Skeletal muscle tissue (tissue), 4 donors: Measurements from ENCODE around the gene SLC18B1. TPM values are rescaled to one million over a fixed set of nuclear protein-coding genes. Genes with fewer than 3 reads are reported as not detected.
"Not testable (repeated sequence)": the region's sequence is repeated elsewhere in the genome, so short reads cannot be mapped to it uniquely, and the experiment has no call there.

ENCODE experiments used
- H3K27ac ChIP-seq: one replicate; pipeline ENCODE4 v1.7.0; 2013; ENCODE audit warnings: mild to moderate bottlenecking, low read depth, low read length, inconsistent platforms
- H3K27me3 ChIP-seq, 3 donors: one replicate each; pipeline ENCODE4 v1.7.0; 2013; ENCODE audit warnings: low read length in 3 of 3; ENCODE audit not compliant: control insufficient read depth in 3 of 3, insufficient read depth in 3 of 3
- H3K36me3 ChIP-seq, 3 donors: one replicate each; pipeline ENCODE4 v1.7.0; 2013; ENCODE audit warnings: low read length in 3 of 3; ENCODE audit not compliant: control insufficient read depth in 3 of 3, insufficient read depth in 3 of 3
- H3K4me1 ChIP-seq, 3 donors: one replicate each; pipeline ENCODE4 v1.7.0; 2013; ENCODE audit warnings: low read length in 3 of 3, mild to moderate bottlenecking in 3 of 3; ENCODE audit not compliant: control insufficient read depth in 3 of 3, insufficient read depth in 3 of 3
- H3K4me3 ChIP-seq, 3 donors: one replicate each; pipeline ENCODE4 v1.7.0; 2013; ENCODE audit warnings: low read length in 3 of 3
- H3K9ac ChIP-seq, 3 donors: one replicate each; pipeline ENCODE4 v1.7.0; 2013; ENCODE audit warnings: low read length in 3 of 3, mild to moderate bottlenecking in 3 of 3, moderate library complexity in 2 of 3, low read depth in 1 of 3
- H3K9me3 ChIP-seq, 3 donors: one replicate each; pipeline ENCODE4 v1.7.0; 2013; ENCODE audit warnings: low read length in 3 of 3; ENCODE audit not compliant: control insufficient read depth in 3 of 3
- total RNA-seq: library from RNA; depleted of rRNA; stranded (reverse); fragments of >200 nt; gene quantifications from one replicate; pipeline ENCODE4 v1.2.3, GENCODE V29; 2014
- donor health status: Osteomylitis.

Gene SLC18B1
- total RNA-seq, 1 donor from 2014 or later = 12.0 TPM

GRCh38 chr6:132800656-132801055 lies 2.2 kb upstream of the SLC18B1 start:
- Histone ChIP-seq H3K4me3 (no peak overlapping the region), H3K4me1 (peaks cover 0 to 5% (median 4%) of the 10 kb centered on the region in 3 donors), H3K9me3 (peaks cover 0 to 3% (median 3%) of the 10 kb centered on the region in 3 donors), H3K36me3 (peaks cover 0 to 1% (median 0%) of the 10 kb centered on the region in 3 donors), H3K9ac (no peak overlapping the region), H3K27me3 (no peaks in the 10 kb centered on the region), H3K27ac (no peak overlapping the region)

GRCh38 chr6:132798869-132799538 lies 567 bp upstream of the SLC18B1 start:
- peak overlapping the region; percentile 69 to 76 (median 75) for H3K9ac ChIP-seq
- peaks cover 0 to 7% (median 4%) of the 10 kb centered on the region in 3 donors for H3K36me3 ChIP-seq
- H3K27ac ChIP-seq = peak overlapping the region; percentile 66
- H3K27me3 ChIP-seq = no peaks in the 10 kb centered on the region
- peaks cover 0 to 5% (median 4%) of the 10 kb centered on the region in 3 donors for H3K4me1 ChIP-seq
- H3K9me3 ChIP-seq = peaks cover 0 to 3% (median 3%) of the 10 kb centered on the region in 3 donors
- peak overlapping the region; percentile 80 to 83 (median 81) for H3K4me3 ChIP-seq

GRCh38 chr6:132795461-132795860 lies 3.0 kb downstream of the SLC18B1 start:
- H3K36me3 ChIP-seq = peaks cover 0 to 12% (median 10%) of the 10 kb centered on the region in 3 donors
- H3K9me3 ChIP-seq = no peaks in the 10 kb centered on the region
- peaks cover 0 to 5% (median 4%) of the 10 kb centered on the region in 3 donors for H3K4me1 ChIP-seq
- no peak overlapping the region for H3K4me3 ChIP-seq
- no peaks in the 10 kb centered on the region for H3K27me3 ChIP-seq
- no peak overlapping the region for H3K9ac ChIP-seq
- H3K27ac ChIP-seq = no peak overlapping the region

GRCh38 chr6:132792510-132792909 lies 5.9 kb downstream of the SLC18B1 start:
- H3K9me3 ChIP-seq = no peaks in the 10 kb centered on the region
- no peak overlapping the region for H3K9ac ChIP-seq
- H3K27me3 ChIP-seq = no peaks in the 10 kb centered on the region
- no peak overlapping the region for H3K27ac ChIP-seq
- no peaks in the 10 kb centered on the region for H3K4me1 ChIP-seq
- H3K4me3 ChIP-seq = no peak overlapping the region
- H3K36me3 ChIP-seq = peaks cover 0 to 14% (median 10%) of the 10 kb centered on the region in 3 donors

- Histone ChIP-seq H3K27ac (no peak overlapping the region), H3K4me3 (no peak overlapping the region), H3K9me3 (no peaks in the 10 kb centered on the region), H3K36me3 (peaks cover 4 to 20% (median 9%) of the 10 kb centered on the region in 3 donors), H3K9ac (no peak overlapping the region), H3K27me3 (no peaks in the 10 kb centered on the region), H3K4me1 (no peaks in the 10 kb centered on the region)
Measured at GRCh38 chr6:132790450-132790849, 8.0 kb downstream of the SLC18B1 start.

GRCh38 chr6:132789396-132789776 lies 9.1 kb downstream of the SLC18B1 start:
- Histone ChIP-seq H3K27me3 (no peaks in the 10 kb centered on the region), H3K36me3 (peaks cover 4 to 17% (median 5%) of the 10 kb centered on the region in 3 donors), H3K27ac (no peak overlapping the region)

GRCh38 chr6:132788658-132789395 lies 9.6 kb downstream of the SLC18B1 start:
- no peak overlapping the region for H3K4me3 ChIP-seq
- H3K9ac ChIP-seq = no peak overlapping the region
- no peaks in the 10 kb centered on the region for H3K27me3 ChIP-seq
- no peak overlapping the region for H3K27ac ChIP-seq
- no peaks in the 10 kb centered on the region for H3K4me1 ChIP-seq
- peaks cover 4 to 17% (median 5%) of the 10 kb centered on the region in 3 donors for H3K36me3 ChIP-seq
- no peaks in the 10 kb centered on the region for H3K9me3 ChIP-seq

More at GRCh38 chr6:132789396-132789776, 9.1 kb downstream of the SLC18B1 start:
- Histone ChIP-seq H3K9me3 (no peaks in the 10 kb centered on the region), H3K4me3 (no peak overlapping the region), H3K9ac (no peak overlapping the region), H3K4me1 (no peaks in the 10 kb centered on the region)

GRCh38 chr6:132785936-132786335 lies 12.5 kb downstream of the SLC18B1 start:
- Histone ChIP-seq H3K9me3 (no peaks in the 10 kb centered on the region), H3K27me3 (no peaks in the 10 kb centered on the region), H3K9ac (no peak overlapping the region), H3K36me3 (peaks cover 5 to 13% (median 7%) of the 10 kb centered on the region in 3 donors), H3K4me3 (no peak overlapping the region), H3K27ac (no peak overlapping the region), H3K4me1 (no peaks in the 10 kb centered on the region)

- Histone ChIP-seq H3K4me1 (no peaks in the 10 kb centered on the region), H3K9ac (no peak overlapping the region), H3K36me3 (peaks cover 9 to 31% (median 11%) of the 10 kb centered on the region in 3 donors), H3K27ac (no peak overlapping the region), H3K27me3 (no peaks in the 10 kb centered on the region), H3K4me3 (no peak overlapping the region), H3K9me3 (no peaks in the 10 kb centered on the region)
Measured at GRCh38 chr6:132780770-132781371, 17.6 kb downstream of the SLC18B1 start.

- H3K27me3 ChIP-seq, H3K27ac ChIP-seq, H3K9me3 ChIP-seq, H3K4me3 ChIP-seq, H3K4me1 ChIP-seq, H3K9ac ChIP-seq: not testable (repeated sequence)
- H3K36me3 ChIP-seq = peaks cover 9 to 34% (median 9%) of the 10 kb centered on the region in 3 donors
Measured at GRCh38 chr6:132777881-132778280, 20.6 kb downstream of the SLC18B1 start.
